Activated CD8-positive, alpha-beta memory T cell treated with anti-CD3 and anti-CD28 coated beads, Interleukin-2, amount 10 ng/mL, durations not matched to agents 7 days and 5 days (primary cell): ENCODE measurements around the gene KIF23. TPM values are rescaled to one million over a fixed set of nuclear protein-coding genes. Genes with fewer than 3 reads are reported as not detected.

Experiments used
- ATAC-seq: fragments of 150-1000 bp; cut with Tn5 transposase; one replicate; pipeline ENCODE4 v1.10.0; 2021; ENCODE audit warnings: moderate library complexity
- CTCF ChIA-PET: fragments of 350-600 bp; sonication (Branson Sonifier 250); formaldehyde crosslinking; loops from one replicate; lab custom pipeline; 2021; ENCODE audit warnings: antibody characterized with exemption; lab: Charles Lee
- DNase-seq: peaks from one replicate; pipeline ENCODE4 v3.0.0-alpha.2; 2020
- H3K27ac Mint-ChIP-seq: one replicate; pipeline ENCODE4 v1.8.0; 2021; ENCODE audit warnings: mild to moderate bottlenecking, mixed read lengths
- H3K27me3 Mint-ChIP-seq: one replicate; pipeline ENCODE4 v1.8.0; 2021; ENCODE audit warnings: mixed read lengths
- H3K36me3 Mint-ChIP-seq: one replicate; pipeline ENCODE4 v1.8.0; 2021; ENCODE audit warnings: mild to moderate bottlenecking, mixed read lengths
- H3K4me1 Mint-ChIP-seq: one replicate; pipeline ENCODE4 v1.8.0; 2021; ENCODE audit warnings: mixed read lengths
- H3K4me3 Mint-ChIP-seq: one replicate; pipeline ENCODE4 v1.8.0; 2021; ENCODE audit warnings: mild to moderate bottlenecking, moderate library complexity, mixed read lengths
- H3K9me3 Mint-ChIP-seq: one replicate; pipeline ENCODE4 v1.8.0; 2022; ENCODE audit warnings: low read depth, mixed read lengths
- total RNA-seq, 2 experiments: library from RNA; stranded (reverse); gene quantifications; one replicate each; pipeline ENCODE4 v1.2.3, GENCODE V29; 2021

Gene KIF23
- total RNA-seq, 2 experiments from 2014 or later, result 70.9 to 81.1 TPM

- Mint-ChIP-seq H3K27ac (no peak overlapping the region), H3K27me3 (peaks cover 3% of the 10 kb centered on the region), H3K36me3 (no peaks in the 10 kb centered on the region), H3K4me3 (no peak overlapping the region), H3K4me1 (no peaks in the 10 kb centered on the region), H3K9me3 (no peaks in the 10 kb centered on the region)
- CTCF ChIA-PET, result no interaction called here
- DNase-seq, result no peak
- no peak for ATAC-seq
Measured at GRCh38 chr15:69386284-69386683, 27.9 kb upstream of the KIF23 start.

- no peaks in the 10 kb centered on the region for H3K9me3 Mint-ChIP-seq
- DNase-seq, result no peak
- CTCF ChIA-PET, result no interaction called here
- peaks cover 5% of the 10 kb centered on the region for H3K27me3 Mint-ChIP-seq
- H3K4me3 Mint-ChIP-seq, result no peak overlapping the region
- no peaks in the 10 kb centered on the region for H3K4me1 Mint-ChIP-seq
- no peak for ATAC-seq
- no peak overlapping the region for H3K27ac Mint-ChIP-seq
- H3K36me3 Mint-ChIP-seq, result no peaks in the 10 kb centered on the region
Measured at GRCh38 chr15:69388260-69388705, 25.9 kb upstream of the KIF23 start.

- H3K36me3 Mint-ChIP-seq, result no peaks in the 10 kb centered on the region
- no peak overlapping the region for H3K4me3 Mint-ChIP-seq
- ATAC-seq, result no peak
- DNase-seq, result no peak
- peaks cover 3% of the 10 kb centered on the region for H3K4me1 Mint-ChIP-seq
- CTCF ChIA-PET, result interaction anchor here (1.1 kb wide), 1 partner anchor 8 kb away, joined by 3 read pairs; no protein-coding TSS in a partner anchor
- H3K27ac Mint-ChIP-seq, result no peak overlapping the region
- H3K27me3 Mint-ChIP-seq, result peaks cover 5% of the 10 kb centered on the region
- no peaks in the 10 kb centered on the region for H3K9me3 Mint-ChIP-seq
Measured at GRCh38 chr15:69389426-69389825, 24.7 kb upstream of the KIF23 start.

GRCh38 chr15:69390575-69390974 is 23.6 kb upstream of the KIF23 start:
- peaks cover 8% of the 10 kb centered on the region for H3K27me3 Mint-ChIP-seq

GRCh38 chr15:69391046-69391757 is 22.9 kb upstream of the KIF23 start:
- ATAC-seq (no peak), DNase-seq (peak; percentile 28)
- Mint-ChIP-seq H3K9me3 (no peaks in the 10 kb centered on the region), H3K4me3 (no peak overlapping the region), H3K4me1 (peaks cover 5% of the 10 kb centered on the region), H3K36me3 (no peaks in the 10 kb centered on the region), H3K27me3 (peaks cover 10% of the 10 kb centered on the region), H3K27ac (no peak overlapping the region)
- CTCF ChIA-PET, result no interaction called here

More at GRCh38 chr15:69390575-69390974, 23.6 kb upstream of the KIF23 start:
- no peak overlapping the region for H3K27ac Mint-ChIP-seq
- no peak for ATAC-seq
- no peak for DNase-seq
- no peak overlapping the region for H3K4me3 Mint-ChIP-seq
- CTCF ChIA-PET, result interaction anchor here (1.1 kb wide), 1 partner anchor 9 kb away, joined by 3 read pairs; no protein-coding TSS in a partner anchor
- H3K36me3 Mint-ChIP-seq, result no peaks in the 10 kb centered on the region
- H3K9me3 Mint-ChIP-seq, result no peaks in the 10 kb centered on the region
- H3K4me1 Mint-ChIP-seq, result peaks cover 5% of the 10 kb centered on the region

GRCh38 chr15:69392352-69392751 is 21.8 kb upstream of the KIF23 start:
- Mint-ChIP-seq H3K36me3 (no peaks in the 10 kb centered on the region), H3K27me3 (peaks cover 10% of the 10 kb centered on the region), H3K9me3 (no peaks in the 10 kb centered on the region), H3K4me1 (peaks cover 5% of the 10 kb centered on the region), H3K27ac (no peak overlapping the region), H3K4me3 (no peak overlapping the region)
- ATAC-seq (no peak), DNase-seq (no peak)
- CTCF ChIA-PET, result no interaction called here

GRCh38 chr15:69393831-69394491 is 20.2 kb upstream of the KIF23 start:
- H3K9me3 Mint-ChIP-seq, result no peaks in the 10 kb centered on the region
- no peak for ATAC-seq
- no peak overlapping the region for H3K4me3 Mint-ChIP-seq
- peak; percentile 9 for DNase-seq
- H3K36me3 Mint-ChIP-seq, result no peaks in the 10 kb centered on the region
- CTCF ChIA-PET, result interaction anchor here (0.6 to 3.6 kb wide), 16 partner anchors 10 to 363 kb away, joined by 3 to 22 read pairs (median 4); partner anchors contain the start of gene KIF23
- no peak overlapping the region for H3K27ac Mint-ChIP-seq
- peaks cover 10% of the 10 kb centered on the region for H3K27me3 Mint-ChIP-seq
- H3K4me1 Mint-ChIP-seq, result peaks cover 9% of the 10 kb centered on the region

- no peaks in the 10 kb centered on the region for H3K9me3 Mint-ChIP-seq
- DNase-seq, result peak; percentile 83
- ATAC-seq, result peak; percentile 89
- H3K36me3 Mint-ChIP-seq, result no peaks in the 10 kb centered on the region
- peaks cover 10% of the 10 kb centered on the region for H3K27me3 Mint-ChIP-seq
- H3K4me1 Mint-ChIP-seq, result peaks cover 9% of the 10 kb centered on the region
- CTCF ChIA-PET, result interaction anchor here (0.6 to 3.6 kb wide), 17 partner anchors 9 to 363 kb away, joined by 3 to 22 read pairs (median 5); partner anchors contain the start of gene KIF23
- no peak overlapping the region for H3K27ac Mint-ChIP-seq
- H3K4me3 Mint-ChIP-seq, result no peak overlapping the region
Measured at GRCh38 chr15:69394556-69395282, 19.4 kb upstream of the KIF23 start.

- Mint-ChIP-seq H3K4me1 (peaks cover 9% of the 10 kb centered on the region), H3K27me3 (peaks cover 10% of the 10 kb centered on the region), H3K4me3 (no peak overlapping the region), H3K27ac (no peak overlapping the region), H3K9me3 (no peaks in the 10 kb centered on the region), H3K36me3 (no peaks in the 10 kb centered on the region)
- ATAC-seq, result no peak
- peak; percentile 31 for DNase-seq
- CTCF ChIA-PET, result interaction anchor here (0.9 to 3.6 kb wide), 11 partner anchors 9 to 364 kb away, joined by 3 to 22 read pairs (median 7); partner anchors contain the start of gene KIF23
Measured at GRCh38 chr15:69395460-69395859, 18.7 kb upstream of the KIF23 start.

GRCh38 chr15:69395991-69396390 is 18.2 kb upstream of the KIF23 start:
- peaks cover 10% of the 10 kb centered on the region for H3K27me3 Mint-ChIP-seq
- H3K27ac Mint-ChIP-seq, result no peak overlapping the region
- H3K36me3 Mint-ChIP-seq, result no peaks in the 10 kb centered on the region
- ATAC-seq (no peak), DNase-seq (no peak)
- H3K9me3 Mint-ChIP-seq, result no peaks in the 10 kb centered on the region
- H3K4me3 Mint-ChIP-seq, result no peak overlapping the region
- peaks cover 9% of the 10 kb centered on the region for H3K4me1 Mint-ChIP-seq
- CTCF ChIA-PET, result interaction anchor here (3.6 kb wide), 1 partner anchor 337 kb away, joined by 21 read pairs; no protein-coding TSS in a partner anchor

- no peak overlapping the region for H3K4me3 Mint-ChIP-seq
- peaks cover 7% of the 10 kb centered on the region for H3K27me3 Mint-ChIP-seq
- CTCF ChIA-PET, result no interaction called here
- ATAC-seq, result no peak
- DNase-seq, result no peak
- peaks cover 9% of the 10 kb centered on the region for H3K4me1 Mint-ChIP-seq
- no peaks in the 10 kb centered on the region for H3K36me3 Mint-ChIP-seq
- H3K9me3 Mint-ChIP-seq, result no peaks in the 10 kb centered on the region
- H3K27ac Mint-ChIP-seq, result no peak overlapping the region
Measured at GRCh38 chr15:69398491-69398891, 15.7 kb upstream of the KIF23 start.

- Mint-ChIP-seq H3K36me3 (no peaks in the 10 kb centered on the region), H3K9me3 (no peaks in the 10 kb centered on the region), H3K27ac (no peak overlapping the region), H3K27me3 (peaks cover 23% of the 10 kb centered on the region), H3K4me3 (no peak overlapping the region), H3K4me1 (peaks cover 5% of the 10 kb centered on the region)
- CTCF ChIA-PET, result interaction anchor here (0.9 kb wide), 1 partner anchor 13 kb away, joined by 3 read pairs; the partner anchor contains the start of gene KIF23
- ATAC-seq (no peak), DNase-seq (no peak)
Measured at GRCh38 chr15:69400850-69401249, 13.3 kb upstream of the KIF23 start.

GRCh38 chr15:69402816-69403215 is 11.3 kb upstream of the KIF23 start:
- Mint-ChIP-seq H3K27me3 (peaks cover 28% of the 10 kb centered on the region), H3K36me3 (no peaks in the 10 kb centered on the region), H3K4me1 (peaks cover 5% of the 10 kb centered on the region), H3K27ac (no peak overlapping the region), H3K4me3 (no peak overlapping the region), H3K9me3 (no peaks in the 10 kb centered on the region)
- ATAC-seq (no peak), DNase-seq (no peak)
- CTCF ChIA-PET, result interaction anchor here (3.7 kb wide), 1 partner anchor 8 kb away, joined by 22 read pairs; no protein-coding TSS in a partner anchor
